Frontal cortex (tissue), 4 donors: ENCODE results near the gene NFKBIL1. TPM values are rescaled to one million over a fixed set of nuclear protein-coding genes. Genes with fewer than 3 reads are reported as not detected.

Source experiments
- DNase-seq, 2 donors: peaks; one replicate each; pipeline ENCODE4 v3.0.0; 2012; ENCODE audit warnings: low spot score in 2 of 2
- FAIRE-seq: peaks from 2 replicates; lab custom pipeline; 2012; peaks lifted over from hg19 to GRCh38; lab: Jason Lieb, UNC
- total RNA-seq: library from RNA; depleted of rRNA; stranded (reverse); fragments of >200 nt; gene quantifications from one replicate; pipeline ENCODE4 v1.2.3, GENCODE V29; 2014
- donor health status: control.
- donor health status: control.
- donor health status: control.

NFKBIL1 gene
- total RNA-seq, 1 donor from 2014 or later, result 20.4 TPM

DNA sequence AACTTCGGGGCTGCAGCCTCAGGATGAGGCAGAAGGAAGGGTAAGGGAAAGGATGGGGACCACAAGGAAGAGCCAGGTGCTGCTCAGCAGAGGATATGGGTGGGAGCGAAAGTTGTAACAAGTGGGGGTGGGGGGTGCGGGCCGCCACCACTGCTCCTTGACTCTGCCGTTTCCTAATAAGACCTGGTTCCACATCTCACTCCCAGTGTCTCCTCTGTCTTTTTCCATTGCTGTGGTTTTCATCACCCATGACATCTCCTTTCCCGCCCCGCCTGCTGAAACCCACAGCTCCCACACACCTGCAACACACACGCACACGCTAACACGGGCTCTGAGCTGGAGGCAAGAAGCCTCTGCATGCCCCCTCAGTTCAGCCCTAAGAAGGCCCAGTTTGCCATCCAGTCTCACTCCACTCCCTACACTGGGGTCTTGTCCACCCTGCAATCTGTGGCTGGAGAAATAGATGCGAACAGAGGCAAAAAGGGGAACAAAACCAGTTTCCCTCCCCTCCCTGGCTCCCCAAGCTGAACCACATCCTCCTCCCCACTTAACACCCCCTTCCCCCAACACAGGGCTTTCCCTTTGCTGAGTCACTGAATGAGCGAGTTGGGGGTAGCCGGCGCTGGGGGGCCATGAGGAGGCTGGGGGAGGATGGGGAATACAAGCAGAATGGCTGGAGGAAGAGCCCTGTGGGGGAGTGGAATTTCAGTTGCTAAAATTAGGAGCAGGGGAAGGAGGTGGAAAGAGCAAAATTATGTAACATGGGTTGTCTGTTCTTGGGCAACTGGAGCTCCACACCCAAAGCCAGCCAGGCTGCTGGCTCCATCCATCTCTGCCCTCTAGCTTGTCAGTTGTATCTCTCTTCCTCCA, 11.5 kb downstream of the NFKBIL1 start:
- DNase-seq, result peak in 1 of 2 donors; percentile 48
- FAIRE-seq, result no peak

DNA sequence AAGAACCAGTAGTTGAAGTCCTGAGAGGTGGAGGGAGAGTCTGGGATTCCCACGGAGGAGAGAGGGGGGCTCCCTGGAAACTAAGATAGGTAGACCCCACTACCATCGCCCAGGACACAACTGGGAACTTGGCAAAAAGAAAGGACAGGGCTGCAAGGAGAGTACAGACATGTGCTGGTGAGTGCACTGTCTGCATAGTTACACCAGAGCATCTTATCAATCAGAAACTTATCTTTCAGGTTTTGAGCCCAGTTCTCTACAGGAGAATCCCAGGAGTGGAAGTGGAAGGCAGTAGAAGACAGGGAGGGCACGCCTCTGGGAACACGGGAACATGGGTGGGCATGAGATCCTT, 12.2 kb downstream of the NFKBIL1 start:
- FAIRE-seq (no peak), DNase-seq (no peak)

DNA sequence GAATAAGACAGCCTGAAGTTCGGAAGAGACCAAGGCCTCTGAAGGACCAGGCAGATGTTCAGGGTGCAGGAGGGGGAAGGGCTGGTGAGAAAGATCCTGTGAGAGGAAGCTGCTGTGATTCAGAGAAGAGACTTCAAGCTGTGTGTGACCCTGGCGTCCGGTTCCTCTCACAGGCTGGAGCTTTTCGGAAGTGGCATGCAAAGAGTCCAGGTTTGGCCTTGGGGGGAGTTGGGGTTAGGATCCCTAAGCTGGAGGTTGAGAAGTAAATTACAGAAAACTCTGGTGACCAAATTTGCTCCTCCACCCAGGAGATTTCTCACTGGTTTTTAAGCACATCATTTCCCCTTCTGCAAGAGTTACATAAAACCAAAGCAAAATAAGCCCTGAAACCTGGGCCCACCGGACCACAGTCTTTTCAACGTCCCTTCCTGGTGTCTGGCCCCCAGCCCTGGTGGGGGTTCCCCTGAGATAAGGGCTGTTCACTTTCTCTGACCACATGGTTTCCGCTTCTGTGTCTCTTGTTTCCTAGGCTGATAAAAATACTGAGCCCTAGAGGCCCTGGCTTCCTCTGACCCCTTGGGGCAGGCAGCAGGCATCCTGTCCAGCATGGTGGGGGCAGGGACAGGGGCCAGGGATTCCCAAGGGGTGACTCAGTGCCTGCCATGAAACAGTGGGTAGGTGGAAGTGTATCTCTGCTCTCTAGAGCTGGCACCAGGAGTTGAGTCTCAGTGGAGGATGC, 12.7 kb downstream of the NFKBIL1 start:
- no peak for DNase-seq
- no peak for FAIRE-seq

DNA sequence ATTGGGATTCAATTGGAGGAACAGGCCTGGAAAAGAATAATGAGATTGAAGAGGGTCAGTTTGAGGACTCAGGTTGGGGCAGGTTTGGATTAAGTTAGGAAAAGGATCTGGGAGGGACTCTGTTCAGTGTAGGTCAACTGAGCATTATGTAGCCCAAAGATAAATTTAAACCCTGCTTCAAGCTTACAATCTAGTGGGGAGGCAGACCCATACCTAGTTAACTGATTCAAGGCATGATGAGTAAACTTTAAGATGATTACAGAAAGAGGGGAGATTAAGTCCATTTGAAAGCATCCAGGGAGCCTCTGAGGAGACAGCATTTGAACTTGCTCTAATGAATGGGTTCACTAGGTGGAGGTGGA, 13.3 kb downstream of the NFKBIL1 start:
- FAIRE-seq (no peak), DNase-seq (no peak)

DNA sequence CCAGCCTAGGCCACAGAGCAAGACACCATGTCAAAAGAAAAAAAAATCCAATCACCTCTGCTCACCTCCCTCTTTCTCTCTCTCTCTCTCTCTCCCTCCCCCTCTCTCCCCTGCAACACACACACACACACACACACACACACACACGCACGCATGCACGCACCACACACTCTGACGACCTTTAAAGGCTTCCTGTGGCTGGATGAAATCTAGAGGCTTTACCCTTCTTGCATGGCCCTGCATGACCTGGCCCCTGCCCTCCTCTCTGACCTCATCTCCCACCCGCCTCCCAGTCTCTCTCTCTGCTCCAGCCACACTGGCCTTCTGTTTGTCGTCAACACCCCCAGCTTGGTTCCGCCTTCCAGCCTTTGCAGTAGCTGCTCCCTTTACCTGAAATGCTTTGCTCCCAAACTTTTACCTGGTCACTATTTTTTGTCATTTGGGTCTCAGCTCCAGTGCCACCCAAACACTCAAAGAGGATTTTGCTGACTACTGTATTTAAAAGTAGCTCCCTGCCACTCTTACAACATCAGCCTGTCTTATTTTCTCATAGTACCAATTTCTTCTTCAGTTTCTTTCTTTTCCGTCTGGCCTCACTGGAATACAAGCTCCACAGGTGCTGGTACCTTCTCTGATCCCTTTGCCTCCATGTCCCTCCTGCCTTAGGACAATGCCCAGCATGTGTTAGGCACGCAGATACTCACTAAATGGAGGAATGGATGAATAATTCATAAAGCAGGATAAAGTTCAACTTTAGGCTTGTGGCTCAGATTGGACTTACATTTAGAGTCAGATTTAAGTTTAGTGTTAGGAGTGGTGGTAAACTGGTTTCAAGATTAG, 20.3 kb downstream of the NFKBIL1 start:
- DNase-seq (no peak), FAIRE-seq (no peak)

DNA sequence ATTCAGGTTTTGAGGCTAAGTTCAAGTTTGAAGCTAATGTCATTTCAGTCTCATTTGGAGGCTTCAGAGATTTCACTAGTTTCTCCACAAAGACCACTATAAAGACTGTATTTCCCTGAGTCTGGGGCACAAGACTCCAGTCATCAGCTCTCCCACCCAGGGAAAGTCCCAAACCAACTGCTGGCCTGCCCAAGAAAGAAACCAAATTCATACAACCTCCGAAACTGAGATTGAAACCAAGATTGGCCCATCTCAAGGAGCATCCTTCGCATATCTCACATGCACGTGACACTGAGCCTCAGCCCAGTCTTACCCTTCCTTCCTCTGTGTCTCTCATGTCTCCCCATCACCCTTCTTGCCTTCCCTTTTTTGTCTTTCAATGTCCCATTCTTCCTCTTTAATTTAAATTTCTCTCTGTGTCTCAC, 21.1 kb downstream of the NFKBIL1 start:
- no peak for FAIRE-seq

DNA sequence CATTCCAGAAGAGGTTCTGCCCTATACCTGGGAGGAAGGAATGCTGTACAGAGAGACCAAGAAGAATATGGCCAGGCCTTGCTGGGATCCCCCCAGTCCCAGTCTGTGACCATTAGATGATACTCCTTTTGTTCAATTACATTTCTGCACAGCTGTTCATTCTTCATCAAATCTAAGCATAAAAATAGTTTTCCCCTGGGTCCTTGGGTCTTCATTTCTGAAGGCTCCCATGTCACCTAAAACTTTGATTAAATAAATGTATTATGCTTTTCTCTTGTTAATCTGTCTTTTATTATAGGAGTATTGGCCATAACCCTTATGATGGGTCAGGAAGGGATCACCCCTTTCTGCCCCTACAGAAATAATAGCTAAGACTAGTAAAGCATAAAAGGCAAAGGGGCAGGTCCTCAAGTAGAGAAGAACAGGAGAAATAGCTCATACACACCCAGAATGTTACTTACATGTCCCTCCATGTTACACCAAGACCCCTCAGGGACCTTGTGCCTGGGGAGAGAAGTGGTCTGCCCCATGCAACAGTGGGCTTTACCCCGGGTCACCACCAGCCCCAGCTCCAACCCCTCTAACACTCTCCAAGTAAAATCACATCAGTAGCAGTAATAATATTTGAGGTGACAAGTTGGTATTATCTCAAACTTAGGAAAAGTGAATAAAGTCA, 22.6 kb downstream of the NFKBIL1 start:
- no peak for FAIRE-seq

More for the DNA sequence above, 21.1 kb downstream of the NFKBIL1 start:
- DNase-seq, result no peak

DNA sequence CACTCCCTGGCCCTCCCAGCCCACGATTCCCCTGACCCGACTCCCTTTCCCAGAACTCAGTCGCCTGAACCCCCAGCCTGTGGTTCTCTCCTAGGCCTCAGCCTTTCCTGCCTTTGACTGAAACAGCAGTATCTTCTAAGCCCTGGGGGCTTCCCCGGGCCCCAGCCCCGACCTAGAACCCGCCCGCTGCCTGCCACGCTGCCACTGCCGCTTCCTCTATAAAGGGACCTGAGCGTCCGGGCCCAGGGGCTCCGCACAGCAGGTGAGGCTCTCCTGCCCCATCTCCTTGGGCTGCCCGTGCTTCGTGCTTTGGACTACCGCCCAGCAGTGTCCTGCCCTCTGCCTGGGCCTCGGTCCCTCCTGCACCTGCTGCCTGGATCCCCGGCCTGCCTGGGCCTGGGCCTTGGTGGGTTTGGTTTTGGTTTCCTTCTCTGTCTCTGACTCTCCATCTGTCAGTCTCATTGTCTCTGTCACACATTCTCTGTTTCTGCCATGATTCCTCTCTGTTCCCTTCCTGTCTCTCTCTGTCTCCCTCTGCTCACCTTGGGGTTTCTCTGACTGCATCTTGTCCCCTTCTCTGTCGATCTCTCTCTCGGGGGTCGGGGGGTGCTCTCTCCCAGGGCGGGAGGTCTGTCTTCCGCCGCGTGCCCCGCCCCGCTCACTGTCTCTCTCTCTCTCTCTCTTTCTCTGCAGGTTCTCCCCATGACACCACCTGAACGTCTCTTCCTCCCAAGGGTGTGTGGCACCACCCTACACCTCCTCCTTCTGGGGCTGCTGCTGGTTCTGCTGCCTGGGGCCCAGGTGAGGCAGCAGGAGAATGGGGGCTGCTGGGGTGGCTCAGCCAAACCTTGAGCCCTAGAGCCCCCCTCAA, 24.9 kb downstream of the NFKBIL1 start, which contains the start of gene LTA:
TSS of gene LTA (plus strand) at position 249 of the 871 bp plus-strand sequence. CDS start at position 703, 454 bp downstream.
- FAIRE-seq, result no peak
- no peak for DNase-seq

More for the DNA sequence above, 22.6 kb downstream of the NFKBIL1 start:
- no peak for DNase-seq

DNA sequence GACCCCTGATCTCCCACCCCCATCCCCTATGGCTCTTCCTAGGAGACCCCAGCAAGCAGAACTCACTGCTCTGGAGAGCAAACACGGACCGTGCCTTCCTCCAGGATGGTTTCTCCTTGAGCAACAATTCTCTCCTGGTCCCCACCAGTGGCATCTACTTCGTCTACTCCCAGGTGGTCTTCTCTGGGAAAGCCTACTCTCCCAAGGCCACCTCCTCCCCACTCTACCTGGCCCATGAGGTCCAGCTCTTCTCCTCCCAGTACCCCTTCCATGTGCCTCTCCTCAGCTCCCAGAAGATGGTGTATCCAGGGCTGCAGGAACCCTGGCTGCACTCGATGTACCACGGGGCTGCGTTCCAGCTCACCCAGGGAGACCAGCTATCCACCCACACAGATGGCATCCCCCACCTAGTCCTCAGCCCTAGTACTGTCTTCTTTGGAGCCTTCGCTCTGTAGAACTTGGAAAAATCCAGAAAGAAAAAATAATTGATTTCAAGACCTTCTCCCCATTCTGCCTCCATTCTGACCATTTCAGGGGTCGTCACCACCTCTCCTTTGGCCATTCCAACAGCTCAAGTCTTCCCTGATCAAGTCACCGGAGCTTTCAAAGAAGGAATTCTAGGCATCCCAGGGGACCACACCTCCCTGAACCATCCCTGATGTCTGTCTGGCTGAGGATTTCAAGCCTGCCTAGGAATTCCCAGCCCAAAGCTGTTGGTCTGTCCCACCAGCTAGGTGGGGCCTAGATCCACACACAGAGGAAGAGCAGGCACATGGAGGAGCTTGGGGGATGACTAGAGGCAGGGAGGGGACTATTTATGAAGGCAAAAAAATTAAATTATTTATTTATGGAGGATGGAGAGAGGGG, 26.1 kb downstream of the NFKBIL1 start:
- FAIRE-seq, result no peak
- no peak for DNase-seq

DNA sequence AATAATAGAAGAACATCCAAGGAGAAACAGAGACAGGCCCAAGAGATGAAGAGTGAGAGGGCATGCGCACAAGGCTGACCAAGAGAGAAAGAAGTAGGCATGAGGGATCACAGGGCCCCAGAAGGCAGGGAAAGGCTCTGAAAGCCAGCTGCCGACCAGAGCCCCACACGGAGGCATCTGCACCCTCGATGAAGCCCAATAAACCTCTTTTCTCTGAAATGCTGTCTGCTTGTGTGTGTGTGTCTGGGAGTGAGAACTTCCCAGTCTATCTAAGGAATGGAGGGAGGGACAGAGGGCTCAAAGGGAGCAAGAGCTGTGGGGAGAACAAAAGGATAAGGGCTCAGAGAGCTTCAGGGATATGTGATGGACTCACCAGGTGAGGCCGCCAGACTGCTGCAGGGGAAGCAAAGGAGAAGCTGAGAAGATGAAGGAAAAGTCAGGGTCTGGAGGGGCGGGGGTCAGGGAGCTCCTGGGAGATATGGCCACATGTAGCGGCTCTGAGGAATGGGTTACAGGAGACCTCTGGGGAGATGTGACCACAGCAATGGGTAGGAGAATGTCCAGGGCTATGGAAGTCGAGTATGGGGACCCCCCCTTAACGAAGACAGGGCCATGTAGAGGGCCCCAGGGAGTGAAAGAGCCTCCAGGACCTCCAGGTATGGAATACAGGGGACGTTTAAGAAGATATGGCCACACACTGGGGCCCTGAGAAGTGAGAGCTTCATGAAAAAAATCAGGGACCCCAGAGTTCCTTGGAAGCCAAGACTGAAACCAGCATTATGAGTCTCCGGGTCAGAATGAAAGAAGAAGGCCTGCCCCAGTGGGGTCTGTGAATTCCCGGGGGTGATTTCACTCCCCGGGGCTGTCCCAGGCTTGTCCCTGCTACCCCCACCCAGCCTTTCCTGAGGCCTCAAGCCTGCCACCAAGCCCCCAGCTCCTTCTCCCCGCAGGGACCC, 27.0 kb downstream of the NFKBIL1 start:
- no peak for DNase-seq
- no peak for FAIRE-seq

DNA sequence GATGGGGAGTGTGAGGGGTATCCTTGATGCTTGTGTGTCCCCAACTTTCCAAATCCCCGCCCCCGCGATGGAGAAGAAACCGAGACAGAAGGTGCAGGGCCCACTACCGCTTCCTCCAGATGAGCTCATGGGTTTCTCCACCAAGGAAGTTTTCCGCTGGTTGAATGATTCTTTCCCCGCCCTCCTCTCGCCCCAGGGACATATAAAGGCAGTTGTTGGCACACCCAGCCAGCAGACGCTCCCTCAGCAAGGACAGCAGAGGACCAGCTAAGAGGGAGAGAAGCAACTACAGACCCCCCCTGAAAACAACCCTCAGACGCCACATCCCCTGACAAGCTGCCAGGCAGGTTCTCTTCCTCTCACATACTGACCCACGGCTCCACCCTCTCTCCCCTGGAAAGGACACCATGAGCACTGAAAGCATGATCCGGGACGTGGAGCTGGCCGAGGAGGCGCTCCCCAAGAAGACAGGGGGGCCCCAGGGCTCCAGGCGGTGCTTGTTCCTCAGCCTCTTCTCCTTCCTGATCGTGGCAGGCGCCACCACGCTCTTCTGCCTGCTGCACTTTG, 28.0 kb downstream of the NFKBIL1 start, which contains the start of gene TNF:
TSS of gene TNF (plus strand) at position 231 of the 567 bp plus-strand sequence. CDS start at position 408, 177 bp downstream.
- DNase-seq (no peak), FAIRE-seq (no peak)

DNA sequence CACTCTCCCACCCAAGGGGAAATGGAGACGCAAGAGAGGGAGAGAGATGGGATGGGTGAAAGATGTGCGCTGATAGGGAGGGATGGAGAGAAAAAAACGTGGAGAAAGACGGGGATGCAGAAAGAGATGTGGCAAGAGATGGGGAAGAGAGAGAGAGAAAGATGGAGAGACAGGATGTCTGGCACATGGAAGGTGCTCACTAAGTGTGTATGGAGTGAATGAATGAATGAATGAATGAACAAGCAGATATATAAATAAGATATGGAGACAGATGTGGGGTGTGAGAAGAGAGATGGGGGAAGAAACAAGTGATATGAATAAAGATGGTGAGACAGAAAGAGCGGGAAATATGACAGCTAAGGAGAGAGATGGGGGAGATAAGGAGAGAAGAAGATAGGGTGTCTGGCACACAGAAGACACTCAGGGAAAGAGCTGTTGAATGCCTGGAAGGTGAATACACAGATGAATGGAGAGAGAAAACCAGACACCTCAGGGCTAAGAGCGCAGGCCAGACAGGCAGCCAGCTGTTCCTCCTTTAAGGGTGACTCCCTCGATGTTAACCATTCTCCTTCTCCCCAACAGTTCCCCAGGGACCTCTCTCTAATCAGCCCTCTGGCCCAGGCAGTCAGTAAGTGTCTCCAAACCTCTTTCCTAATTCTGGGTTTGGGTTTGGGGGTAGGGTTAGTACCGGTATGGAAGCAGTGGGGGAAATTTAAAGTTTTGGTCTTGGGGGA, 28.7 kb downstream of the NFKBIL1 start:
- no peak for DNase-seq
- no peak for FAIRE-seq

DNA sequence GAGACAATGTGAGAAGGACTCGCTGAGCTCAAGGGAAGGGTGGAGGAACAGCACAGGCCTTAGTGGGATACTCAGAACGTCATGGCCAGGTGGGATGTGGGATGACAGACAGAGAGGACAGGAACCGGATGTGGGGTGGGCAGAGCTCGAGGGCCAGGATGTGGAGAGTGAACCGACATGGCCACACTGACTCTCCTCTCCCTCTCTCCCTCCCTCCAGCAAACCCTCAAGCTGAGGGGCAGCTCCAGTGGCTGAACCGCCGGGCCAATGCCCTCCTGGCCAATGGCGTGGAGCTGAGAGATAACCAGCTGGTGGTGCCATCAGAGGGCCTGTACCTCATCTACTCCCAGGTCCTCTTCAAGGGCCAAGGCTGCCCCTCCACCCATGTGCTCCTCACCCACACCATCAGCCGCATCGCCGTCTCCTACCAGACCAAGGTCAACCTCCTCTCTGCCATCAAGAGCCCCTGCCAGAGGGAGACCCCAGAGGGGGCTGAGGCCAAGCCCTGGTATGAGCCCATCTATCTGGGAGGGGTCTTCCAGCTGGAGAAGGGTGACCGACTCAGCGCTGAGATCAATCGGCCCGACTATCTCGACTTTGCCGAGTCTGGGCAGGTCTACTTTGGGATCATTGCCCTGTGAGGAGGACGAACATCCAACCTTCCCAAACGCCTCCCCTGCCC, 29.6 kb downstream of the NFKBIL1 start:
- no peak for FAIRE-seq
- no peak for DNase-seq

DNA sequence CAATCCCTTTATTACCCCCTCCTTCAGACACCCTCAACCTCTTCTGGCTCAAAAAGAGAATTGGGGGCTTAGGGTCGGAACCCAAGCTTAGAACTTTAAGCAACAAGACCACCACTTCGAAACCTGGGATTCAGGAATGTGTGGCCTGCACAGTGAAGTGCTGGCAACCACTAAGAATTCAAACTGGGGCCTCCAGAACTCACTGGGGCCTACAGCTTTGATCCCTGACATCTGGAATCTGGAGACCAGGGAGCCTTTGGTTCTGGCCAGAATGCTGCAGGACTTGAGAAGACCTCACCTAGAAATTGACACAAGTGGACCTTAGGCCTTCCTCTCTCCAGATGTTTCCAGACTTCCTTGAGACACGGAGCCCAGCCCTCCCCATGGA, 30.2 kb downstream of the NFKBIL1 start:
- FAIRE-seq, result no peak
- DNase-seq, result no peak
